Measurements from ENCODE around the gene DPYSL5.

Gene DPYSL5

DNA sequence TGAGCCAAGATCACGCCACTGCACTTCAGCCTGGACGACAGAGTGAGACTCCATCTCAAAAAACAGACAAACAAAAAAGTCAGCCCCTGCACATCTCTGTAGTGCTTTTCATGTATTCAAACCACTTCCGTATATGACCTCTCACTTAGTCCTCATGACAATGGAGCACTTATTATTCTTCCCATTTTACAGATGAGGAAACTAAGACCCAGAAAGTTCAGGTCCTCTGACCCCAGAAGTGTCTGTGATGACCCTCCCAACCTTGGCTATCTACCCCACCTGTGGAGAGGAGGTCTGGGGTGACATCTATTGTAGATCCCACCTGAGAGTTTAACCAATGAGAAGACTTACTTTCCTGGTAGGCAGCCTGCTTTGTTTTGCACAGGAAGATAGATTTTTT is 100.9 kb downstream of the DPYSL5 start:
- no peak overlapping the region for H3K27ac ChIP-seq (ENCODE audit: poor library complexity, severe bottlenecking)
- no peaks in the 10 kb centered on the region for H3K4me1 ChIP-seq (ENCODE audit: insufficient read depth, poor library complexity, severe bottlenecking)
- H3K36me3 ChIP-seq (ENCODE audit: low read depth), result no peaks in the 10 kb centered on the region
- no peak overlapping the region for H3K4me3 ChIP-seq (ENCODE audit: severe bottlenecking)
- DNase-seq (ENCODE audit: low spot score) (no peak), ATAC-seq (ENCODE audit: low read depth) (no peak)
- TF ChIP-seq, protein P1, sequence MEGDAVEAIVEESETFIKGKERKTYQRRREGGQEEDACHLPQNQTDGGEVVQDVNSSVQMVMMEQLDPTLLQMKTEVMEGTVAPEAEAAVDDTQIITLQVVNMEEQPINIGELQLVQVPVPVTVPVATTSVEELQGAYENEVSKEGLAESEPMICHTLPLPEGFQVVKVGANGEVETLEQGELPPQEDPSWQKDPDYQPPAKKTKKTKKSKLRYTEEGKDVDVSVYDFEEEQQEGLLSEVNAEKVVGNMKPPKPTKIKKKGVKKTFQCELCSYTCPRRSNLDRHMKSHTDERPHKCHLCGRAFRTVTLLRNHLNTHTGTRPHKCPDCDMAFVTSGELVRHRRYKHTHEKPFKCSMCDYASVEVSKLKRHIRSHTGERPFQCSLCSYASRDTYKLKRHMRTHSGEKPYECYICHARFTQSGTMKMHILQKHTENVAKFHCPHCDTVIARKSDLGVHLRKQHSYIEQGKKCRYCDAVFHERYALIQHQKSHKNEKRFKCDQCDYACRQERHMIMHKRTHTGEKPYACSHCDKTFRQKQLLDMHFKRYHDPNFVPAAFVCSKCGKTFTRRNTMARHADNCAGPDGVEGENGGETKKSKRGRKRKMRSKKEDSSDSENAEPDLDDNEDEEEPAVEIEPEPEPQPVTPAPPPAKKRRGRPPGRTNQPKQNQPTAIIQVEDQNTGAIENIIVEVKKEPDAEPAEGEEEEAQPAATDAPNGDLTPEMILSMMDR (IDR thresholded peaks at IDR 0.05; ENCODE audit: poor library complexity, severe bottlenecking), result no peak
- H3K27me3 ChIP-seq (ENCODE audit: insufficient read depth, poor library complexity, severe bottlenecking), result peaks cover 16% of the 10 kb centered on the region
- no peaks in the 10 kb centered on the region for H3K9me3 ChIP-seq (ENCODE audit: severe bottlenecking)

DNA sequence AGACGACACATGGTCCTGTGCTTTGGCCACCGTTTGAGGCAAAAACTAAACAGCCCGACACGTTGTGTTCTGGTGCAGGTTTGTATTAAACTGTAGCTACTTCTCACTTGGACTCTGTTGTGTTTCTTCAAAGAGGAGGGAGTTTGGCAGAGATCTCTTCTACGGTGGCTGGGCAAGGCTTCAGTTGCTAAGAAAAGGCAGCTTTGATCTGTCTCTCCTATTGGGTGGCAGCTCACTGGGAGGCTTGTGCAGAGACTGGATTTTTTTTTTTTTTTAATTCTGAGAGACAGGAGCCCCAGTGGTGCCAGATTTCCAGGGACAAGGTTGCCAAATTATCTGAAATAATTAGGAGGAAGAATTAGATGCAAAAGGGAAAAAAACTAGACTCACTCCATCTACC is 102.3 kb downstream of the DPYSL5 start:
- TF ChIP-seq, protein P1 (IDR thresholded peaks at IDR 0.05; ENCODE audit: poor library complexity, severe bottlenecking), result no peak
- ATAC-seq (ENCODE audit: low read depth), result no peak

DNA sequence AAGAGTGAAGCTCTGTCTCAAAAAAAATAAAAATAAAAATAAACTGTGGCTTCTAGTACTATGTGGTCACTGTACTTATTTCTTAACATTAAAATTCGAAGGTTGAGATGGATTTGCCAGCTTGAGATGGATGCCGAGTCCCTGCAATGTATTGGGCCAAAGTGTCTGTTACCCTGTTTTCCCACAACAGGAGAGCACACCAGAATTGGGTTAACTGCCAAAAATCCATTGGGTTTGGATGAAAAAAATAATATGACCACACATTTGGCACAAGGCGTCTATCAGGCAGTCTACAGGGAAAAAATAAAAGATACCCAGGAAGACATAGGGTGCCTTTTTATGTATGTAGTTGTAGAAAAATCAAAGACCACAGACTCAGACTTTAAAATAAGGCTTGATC is 103.3 kb downstream of the DPYSL5 start:
- peaks cover 40% of the 10 kb centered on the region for H3K27me3 ChIP-seq (ENCODE audit: insufficient read depth, poor library complexity, severe bottlenecking)
- H3K4me1 ChIP-seq (ENCODE audit: insufficient read depth, poor library complexity, severe bottlenecking), result no peaks in the 10 kb centered on the region
- H3K27ac ChIP-seq (ENCODE audit: poor library complexity, severe bottlenecking), result no peak overlapping the region
- H3K36me3 ChIP-seq (ENCODE audit: low read depth), result no peaks in the 10 kb centered on the region
- TF ChIP-seq, protein P1 (IDR thresholded peaks at IDR 0.05; ENCODE audit: poor library complexity, severe bottlenecking), result no peak
- ATAC-seq (ENCODE audit: low read depth) (no peak), DNase-seq (ENCODE audit: low spot score) (no peak)
- no peaks in the 10 kb centered on the region for H3K9me3 ChIP-seq (ENCODE audit: severe bottlenecking)
- no peak overlapping the region for H3K4me3 ChIP-seq (ENCODE audit: severe bottlenecking)

More for the DNA sequence above, 102.3 kb downstream of the DPYSL5 start:
- DNase-seq (ENCODE audit: low spot score), result no peak
- no peaks in the 10 kb centered on the region for H3K4me1 ChIP-seq (ENCODE audit: insufficient read depth, poor library complexity, severe bottlenecking)
- H3K27me3 ChIP-seq (ENCODE audit: insufficient read depth, poor library complexity, severe bottlenecking), result peaks cover 30% of the 10 kb centered on the region
- no peak overlapping the region for H3K27ac ChIP-seq (ENCODE audit: poor library complexity, severe bottlenecking)
- no peaks in the 10 kb centered on the region for H3K36me3 ChIP-seq (ENCODE audit: low read depth)
- H3K4me3 ChIP-seq (ENCODE audit: severe bottlenecking), result no peak overlapping the region
- H3K9me3 ChIP-seq (ENCODE audit: severe bottlenecking), result no peaks in the 10 kb centered on the region

DNA sequence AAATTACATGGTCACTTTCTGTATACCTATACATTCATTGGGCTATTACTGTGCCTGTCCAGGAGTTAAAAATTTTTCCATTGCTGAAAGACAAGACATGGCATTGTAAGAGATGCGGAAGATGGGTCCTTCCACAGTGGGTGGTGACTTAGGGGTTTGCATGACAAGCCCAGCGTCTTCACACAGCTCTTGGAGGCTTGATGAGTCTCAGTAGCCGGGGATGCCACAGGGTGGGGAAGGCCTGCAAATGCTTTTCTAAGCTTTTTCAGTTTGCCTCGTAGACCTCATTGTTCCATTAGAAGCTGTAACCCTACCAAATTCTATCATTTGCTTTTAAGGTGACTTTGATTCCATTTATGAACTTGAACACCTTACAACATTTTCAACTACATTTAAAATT is 104.4 kb downstream of the DPYSL5 start:
- H3K9me3 ChIP-seq (ENCODE audit: severe bottlenecking), result no peaks in the 10 kb centered on the region
- H3K27me3 ChIP-seq (ENCODE audit: insufficient read depth, poor library complexity, severe bottlenecking), result peaks cover 50% of the 10 kb centered on the region
- H3K36me3 ChIP-seq (ENCODE audit: low read depth), result no peaks in the 10 kb centered on the region
- DNase-seq (ENCODE audit: low spot score), result no peak
- TF ChIP-seq, protein P1 (IDR thresholded peaks at IDR 0.05; ENCODE audit: poor library complexity, severe bottlenecking), result no peak
- no peaks in the 10 kb centered on the region for H3K4me1 ChIP-seq (ENCODE audit: insufficient read depth, poor library complexity, severe bottlenecking)
- ATAC-seq (ENCODE audit: low read depth), result no peak
- no peak overlapping the region for H3K4me3 ChIP-seq (ENCODE audit: severe bottlenecking)
- H3K27ac ChIP-seq (ENCODE audit: poor library complexity, severe bottlenecking), result no peak overlapping the region

DNA sequence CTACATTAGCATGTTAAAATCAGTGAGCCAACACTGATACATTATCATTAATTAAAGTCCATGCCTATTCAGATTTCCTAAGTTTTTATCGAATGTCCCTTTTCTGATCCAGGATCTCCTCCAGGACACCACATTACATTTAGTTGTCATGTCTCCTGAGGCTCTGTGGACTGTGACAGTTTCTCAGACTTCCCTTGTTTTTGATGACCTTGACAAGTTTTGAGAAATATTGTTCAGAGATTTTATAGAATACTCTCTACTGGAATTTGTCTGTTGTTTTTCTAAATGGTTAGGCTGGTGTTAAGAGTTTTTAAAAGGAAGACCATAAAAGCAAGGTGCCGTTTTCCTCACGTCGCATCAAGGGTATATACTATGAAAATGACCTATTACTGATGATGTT is 106.2 kb downstream of the DPYSL5 start:
- Histone ChIP-seq H3K27me3 (ENCODE audit: insufficient read depth, poor library complexity, severe bottlenecking) (peaks cover 63% of the 10 kb centered on the region), H3K4me3 (ENCODE audit: severe bottlenecking) (no peak overlapping the region)
- TF ChIP-seq, protein P1 (IDR thresholded peaks at IDR 0.05; ENCODE audit: poor library complexity, severe bottlenecking), result no peak

More for the DNA sequence above, 106.2 kb downstream of the DPYSL5 start:
- ATAC-seq (ENCODE audit: low read depth) (no peak), DNase-seq (ENCODE audit: low spot score) (no peak)
- Histone ChIP-seq H3K36me3 (ENCODE audit: low read depth) (no peaks in the 10 kb centered on the region), H3K9me3 (ENCODE audit: severe bottlenecking) (no peaks in the 10 kb centered on the region), H3K27ac (ENCODE audit: poor library complexity, severe bottlenecking) (no peak overlapping the region), H3K4me1 (ENCODE audit: insufficient read depth, poor library complexity, severe bottlenecking) (no peaks in the 10 kb centered on the region)
